GM12874 (cell line): ENCODE results near the gene DYNLT5.
A peak's percentile ranks its signal among the peaks of the same experiment; 100 is the strongest.

Source experiments
- CTCF ChIP-seq: IDR thresholded peaks from 2 replicates; pipeline ENCODE4 v1.5.1; 2011; ENCODE audit warnings: low read depth, mild to moderate bottlenecking, control low read depth, low read length, moderate library complexity; ENCODE audit not compliant: insufficient read depth

Gene DYNLT5

GRCh38 chr1:66757722-66758240 is 5.5 kb downstream of the DYNLT5 start:
- no peak for TF ChIP-seq CTCF

- TF ChIP-seq CTCF = no peak
Observed at GRCh38 chr1:66758241-66758755, 6.0 kb downstream of the DYNLT5 start.

- TF ChIP-seq CTCF = no peak
Observed at GRCh38 chr1:66760506-66760905, 8.2 kb downstream of the DYNLT5 start.

- TF ChIP-seq CTCF = no peak
Observed at GRCh38 chr1:66761221-66761620, 9.0 kb downstream of the DYNLT5 start.

GRCh38 chr1:66764994-66765578 is 12.8 kb downstream of the DYNLT5 start:
- peak; percentile 48; the same call in 1 of the 2 replicates for TF ChIP-seq CTCF

- no peak for TF ChIP-seq CTCF
Observed at GRCh38 chr1:66767626-66768025, 15.4 kb downstream of the DYNLT5 start.

GRCh38 chr1:66768965-66769364 is 16.7 kb downstream of the DYNLT5 start:
- TF ChIP-seq CTCF = no peak
